Uterus (tissue), 4 donors: ENCODE measurements around the gene ZHX3. TPM values are rescaled to one million over a fixed set of nuclear protein-coding genes. Genes with fewer than 3 reads are reported as not detected.

Experiments
- DNase-seq, 2 donors: peaks; one replicate each; pipeline ENCODE4 v3.0.0-alpha.2; 2019 to 2020
- H3K27ac ChIP-seq, 2 donors: fragments of 200-600 bp; sonication (generic); 1 replicate in 1 of 2; 2 replicates in 1 of 2; pipeline ENCODE4 v1.5.1; 2016 to 2018
- H3K27me3 ChIP-seq, 2 donors: fragments of 200-600 bp; sonication (generic); one replicate each; pipeline ENCODE4 v1.5.1; 2018 to 2019; ENCODE audit warnings: control low read depth in 1 of 2
- H3K36me3 ChIP-seq, 2 donors: fragments of 200-600 bp; sonication (generic); one replicate each; pipeline ENCODE4 v1.5.1; 2019; ENCODE audit warnings: control low read depth in 1 of 2
- H3K4me1 ChIP-seq, 2 donors: fragments of 200-600 bp; sonication (generic); one replicate each; pipeline ENCODE4 v1.5.1; 2018 to 2019; ENCODE audit warnings: control low read depth in 1 of 2
- H3K4me3 ChIP-seq, 2 donors: fragments of 200-600 bp; sonication (generic); 1 replicate in 1 of 2; 2 replicates in 1 of 2; pipeline ENCODE4 v1.5.1; 2018 to 2019; ENCODE audit warnings: mild to moderate bottlenecking in 1 of 2
- H3K9me3 ChIP-seq, 2 donors: fragments of 200-600 bp; sonication (generic); one replicate each; pipeline ENCODE4 v1.5.1; 2019; ENCODE audit warnings: control low read depth in 1 of 2
- CTCF ChIP-seq, 4 experiments: fragments of 200-600 bp in 2 of 4; fragments of 450-650 bp in 2 of 4; sonication (generic) in 2 of 4; IDR thresholded peaks; one replicate each; pipeline ENCODE4 v1.5.1; 2016 to 2019; ENCODE audit warnings: antibody characterized with exemption in 4 of 4, mild to moderate bottlenecking in 2 of 4, moderate library complexity in 1 of 4
- POLR2A ChIP-seq, 2 donors: fragments of 450-650 bp; IDR thresholded peaks; one replicate each; pipeline ENCODE4 v1.6.1; 2016; ENCODE audit warnings: antibody characterized with exemption in 2 of 2, mild to moderate bottlenecking in 1 of 2, moderate library complexity in 1 of 2
- intact Hi-C: fragments of 100-400 bp; cut with DNase I; formaldehyde crosslinking; loops from one replicate; pipeline ENCODE4 v1.15.1; 2023; ENCODE audit warnings: low total_unique reads
- total RNA-seq, 4 donors: library from RNA; depleted of rRNA in 3 of 4; stranded (reverse); fragments of >200 nt in 3 of 4; gene quantifications; one replicate each; pipeline versions ENCODE4 v1.1.0 to v1.2.4, GENCODE V29; 2014 to 2023
- donor health status: DM: yes; HTN: yes; CAD: no.

The ZHX3 gene
- total RNA-seq, 4 donors from 2014 or later = 18.7 to 85.2 (median 25.0) TPM

DNA sequence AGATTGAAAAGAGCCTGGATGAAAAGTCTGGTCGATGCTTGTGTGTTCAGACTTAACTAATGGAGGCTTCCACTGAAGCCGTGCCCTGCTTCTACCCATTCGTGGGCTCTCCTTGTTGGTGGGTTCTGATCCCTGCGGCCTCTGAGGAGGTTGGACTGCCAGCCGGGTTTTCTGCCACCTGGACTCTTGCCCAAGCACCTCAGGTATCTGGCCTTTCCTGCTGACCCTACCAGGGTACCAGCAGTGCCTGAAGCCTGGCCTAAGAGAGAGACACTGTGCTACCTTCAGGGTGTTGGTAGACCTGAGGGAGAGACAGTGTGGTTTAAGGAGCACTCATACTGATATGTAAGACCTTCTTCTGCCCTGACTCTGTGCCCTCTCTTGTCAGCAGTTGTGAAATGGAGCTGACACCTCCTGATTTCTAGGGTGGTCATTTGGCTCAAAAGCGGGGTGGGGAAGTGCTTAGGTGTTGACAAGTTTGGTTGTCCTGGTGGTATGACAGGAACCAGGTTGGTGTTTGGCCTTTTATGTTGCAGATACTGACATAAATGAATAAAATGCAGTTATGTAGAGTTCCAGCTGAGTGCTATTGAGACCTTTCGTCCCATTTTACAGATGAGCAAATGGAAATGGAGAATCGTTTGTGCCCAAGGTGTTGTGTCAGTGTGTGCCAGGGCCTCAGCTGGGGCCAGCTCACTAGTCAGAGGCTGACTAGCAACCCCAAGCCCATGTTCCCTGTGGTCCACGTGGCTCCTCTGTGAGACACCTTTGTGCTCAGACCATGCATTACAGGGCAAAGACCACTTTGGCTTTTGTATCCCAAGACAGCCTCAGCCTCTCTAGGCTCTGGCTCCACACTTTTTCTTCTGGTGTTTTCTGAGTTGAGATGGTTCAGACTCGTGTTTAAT lies 177.1 kb downstream of the ZHX3 start:
- H3K27me3 ChIP-seq = no peaks in the 10 kb centered on the region
- H3K9me3 ChIP-seq = no peaks in the 10 kb centered on the region
- DNase-seq = no peak
- no peak overlapping the region for H3K4me3 ChIP-seq
- H3K36me3 ChIP-seq = no peaks in the 10 kb centered on the region
- H3K4me1 ChIP-seq = peaks cover 8 to 10% of the 10 kb centered on the region in 2 donors
- intact Hi-C loops = no loop called here
- no peak for TF ChIP-seq CTCF (IDR thresholded peaks at IDR 0.05)
- no peak for TF ChIP-seq POLR2A (IDR thresholded peaks at IDR 0.05)
- peak overlapping the region; percentile 55 to 93 for H3K27ac ChIP-seq

DNA sequence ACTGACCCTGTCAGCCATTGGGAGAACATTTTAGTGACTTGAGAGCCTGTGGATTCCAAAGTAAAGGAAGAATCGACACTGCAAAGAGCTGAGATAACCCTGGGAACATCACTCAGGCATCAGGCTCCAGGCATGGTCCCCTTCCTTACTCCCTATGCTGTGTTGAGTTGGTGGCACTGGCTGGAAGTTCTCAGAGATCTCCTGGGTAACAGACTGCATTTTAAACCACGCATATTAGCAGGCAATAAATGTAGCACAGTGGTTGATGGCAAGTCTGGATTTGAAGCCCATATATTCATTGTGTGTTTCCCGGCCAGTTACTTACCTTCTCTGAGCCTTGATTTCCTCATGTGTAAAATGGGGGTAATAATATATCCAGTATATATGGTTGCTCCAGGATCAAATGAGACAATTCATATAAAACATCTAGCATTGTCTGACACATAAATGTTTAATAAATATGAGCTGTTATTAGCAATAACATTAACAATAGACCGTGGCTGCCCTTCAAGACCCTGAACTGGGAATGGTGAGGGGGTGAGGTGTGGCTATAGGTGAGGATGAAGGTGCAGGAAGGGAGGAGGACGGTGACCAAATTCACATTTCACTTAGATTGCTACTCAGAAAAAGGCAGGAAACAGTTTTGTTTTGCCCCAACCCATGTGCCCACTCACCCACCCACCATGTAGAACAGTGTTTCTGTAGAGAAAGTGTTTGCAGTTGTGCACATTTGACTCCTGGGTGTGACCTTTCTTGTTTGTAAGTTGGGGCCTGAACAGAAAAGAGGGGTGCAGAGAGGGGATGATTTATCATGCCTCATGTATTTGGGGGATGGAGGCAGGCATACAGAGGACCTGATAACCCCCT lies 178.1 kb downstream of the ZHX3 start:
- no peaks in the 10 kb centered on the region for H3K36me3 ChIP-seq
- H3K9me3 ChIP-seq = no peaks in the 10 kb centered on the region
- peak overlapping the region; percentile 61 to 99 for H3K4me3 ChIP-seq
- intact Hi-C loops = no loop called here
- no peak for DNase-seq
- H3K27me3 ChIP-seq = no peaks in the 10 kb centered on the region
- peaks cover 8 to 10% of the 10 kb centered on the region in 2 donors for H3K4me1 ChIP-seq
- no peak for TF ChIP-seq CTCF (IDR thresholded peaks at IDR 0.05)
- TF ChIP-seq POLR2A (IDR thresholded peaks at IDR 0.05) = no peak
- peak overlapping the region; percentile 93 to 99 for H3K27ac ChIP-seq

DNA sequence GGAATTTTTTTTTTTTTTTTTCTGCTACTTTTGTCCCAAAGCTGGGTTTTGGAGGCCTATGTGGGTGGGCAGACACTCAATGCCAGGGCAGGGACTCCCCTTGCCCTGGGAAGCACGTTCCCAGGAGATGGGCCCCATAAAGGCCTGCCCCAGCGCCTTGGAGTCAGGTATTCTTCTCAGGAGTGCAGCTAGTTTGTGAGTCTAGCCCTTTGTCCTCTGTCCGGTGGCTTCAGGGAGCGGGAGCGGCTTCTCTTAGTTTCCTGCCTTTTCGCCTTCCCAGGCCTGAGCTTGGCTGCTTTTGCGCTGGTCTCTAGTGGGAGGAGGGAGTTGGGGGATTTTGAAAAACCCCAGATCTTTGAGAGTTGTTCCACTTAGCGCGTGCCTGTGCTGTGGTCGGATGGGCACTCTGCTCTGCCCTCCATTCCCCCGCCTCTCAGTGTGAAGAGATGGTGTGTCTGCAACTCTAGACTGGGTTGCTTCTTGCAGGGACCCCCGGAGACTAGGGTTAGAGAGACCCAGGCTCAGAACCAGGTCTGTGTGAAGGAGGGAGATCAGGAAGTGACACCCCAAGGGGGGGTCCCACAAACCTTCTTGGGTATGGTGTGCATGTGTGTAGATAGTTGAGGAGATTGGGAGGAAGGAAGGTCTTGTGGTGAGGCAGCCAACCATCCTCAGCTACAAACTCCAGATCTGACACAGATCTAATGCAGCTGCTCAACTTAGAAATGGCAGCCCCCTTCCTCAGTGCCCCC lies 178.9 kb downstream of the ZHX3 start:
- intact Hi-C loops = no loop called here
- H3K27me3 ChIP-seq = no peaks in the 10 kb centered on the region
- no peaks in the 10 kb centered on the region for H3K36me3 ChIP-seq
- peak overlapping the region; percentile 61 to 99 for H3K4me3 ChIP-seq
- H3K27ac ChIP-seq = peak overlapping the region; percentile 93 to 99
- TF ChIP-seq POLR2A (IDR thresholded peaks at IDR 0.05) = no peak
- TF ChIP-seq CTCF (IDR thresholded peaks at IDR 0.05) = no peak
- H3K4me1 ChIP-seq = peaks cover 8 to 10% of the 10 kb centered on the region in 2 donors
- H3K9me3 ChIP-seq = no peaks in the 10 kb centered on the region
- no peak for DNase-seq

DNA sequence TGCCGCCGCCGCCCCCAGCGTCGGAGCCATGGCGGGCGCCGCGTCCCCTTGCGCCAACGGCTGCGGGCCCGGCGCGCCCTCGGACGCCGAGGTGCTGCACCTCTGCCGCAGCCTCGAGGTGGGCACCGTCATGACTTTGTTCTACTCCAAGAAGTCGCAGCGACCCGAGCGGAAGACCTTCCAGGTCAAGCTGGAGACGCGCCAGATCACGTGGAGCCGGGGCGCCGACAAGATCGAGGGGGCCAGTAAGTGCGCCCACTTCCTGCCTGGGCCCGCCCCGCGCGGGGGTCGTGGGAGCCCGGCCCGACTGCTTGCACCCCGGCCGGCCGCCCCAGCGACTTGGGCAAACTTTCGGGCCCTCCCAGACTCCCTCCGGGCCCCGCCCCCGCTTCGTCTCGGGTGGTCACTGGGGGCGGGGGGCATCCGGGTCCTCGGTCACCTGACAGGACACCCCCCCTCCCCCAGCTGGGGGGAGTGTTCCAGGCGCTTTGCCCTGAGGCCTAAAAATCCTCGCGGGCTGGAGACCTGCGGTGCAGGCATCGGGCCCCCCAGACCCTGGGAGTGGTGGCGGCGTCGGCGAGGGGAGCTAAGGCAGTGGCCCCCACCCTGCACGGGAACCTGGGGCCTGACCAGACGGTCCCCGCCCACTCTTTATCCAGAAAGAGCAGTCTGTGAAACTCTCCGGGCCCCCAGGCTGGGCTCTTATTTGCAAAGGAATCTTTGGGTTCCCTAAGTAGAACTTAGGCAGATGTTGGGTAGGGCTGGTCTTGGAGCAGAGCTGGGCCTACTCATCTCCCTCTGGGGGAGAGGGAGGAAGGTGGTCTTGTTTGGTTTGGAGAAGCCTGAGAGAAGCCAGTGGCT lies 179.7 kb downstream of the ZHX3 start:
- peak; percentile 82 to 83 for DNase-seq
- Histone ChIP-seq H3K4me1 (peaks cover 8 to 10% of the 10 kb centered on the region in 2 donors), H3K36me3 (no peaks in the 10 kb centered on the region), H3K9me3 (no peaks in the 10 kb centered on the region), H3K27ac (peak overlapping the region; percentile 93 to 99), H3K27me3 (no peaks in the 10 kb centered on the region), H3K4me3 (peak overlapping the region; percentile 61 to 99)
- no peak for TF ChIP-seq CTCF (IDR thresholded peaks at IDR 0.05)
- intact Hi-C loops = no loop called here
